Colon (tissue), 2 donors: ENCODE results near the gene CERKL.
"Not testable (repeated sequence)": the region's sequence is repeated elsewhere in the genome, so short reads cannot be mapped to it uniquely, and the experiment has no call there.

ENCODE experiments used
- FAIRE-seq: peaks from 2 replicates; lab custom pipeline; 2012; peaks lifted over from hg19 to GRCh38; lab: Jason Lieb, UNC
- donor health status: control.
- donor health status: control.

Gene CERKL, protein sequence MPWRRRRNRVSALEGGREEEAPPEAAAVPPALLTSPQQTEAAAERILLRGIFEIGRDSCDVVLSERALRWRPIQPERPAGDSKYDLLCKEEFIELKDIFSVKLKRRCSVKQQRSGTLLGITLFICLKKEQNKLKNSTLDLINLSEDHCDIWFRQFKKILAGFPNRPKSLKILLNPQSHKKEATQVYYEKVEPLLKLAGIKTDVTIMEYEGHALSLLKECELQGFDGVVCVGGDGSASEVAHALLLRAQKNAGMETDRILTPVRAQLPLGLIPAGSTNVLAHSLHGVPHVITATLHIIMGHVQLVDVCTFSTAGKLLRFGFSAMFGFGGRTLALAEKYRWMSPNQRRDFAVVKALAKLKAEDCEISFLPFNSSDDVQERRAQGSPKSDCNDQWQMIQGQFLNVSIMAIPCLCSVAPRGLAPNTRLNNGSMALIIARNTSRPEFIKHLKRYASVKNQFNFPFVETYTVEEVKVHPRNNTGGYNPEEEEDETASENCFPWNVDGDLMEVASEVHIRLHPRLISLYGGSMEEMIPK

DNA sequence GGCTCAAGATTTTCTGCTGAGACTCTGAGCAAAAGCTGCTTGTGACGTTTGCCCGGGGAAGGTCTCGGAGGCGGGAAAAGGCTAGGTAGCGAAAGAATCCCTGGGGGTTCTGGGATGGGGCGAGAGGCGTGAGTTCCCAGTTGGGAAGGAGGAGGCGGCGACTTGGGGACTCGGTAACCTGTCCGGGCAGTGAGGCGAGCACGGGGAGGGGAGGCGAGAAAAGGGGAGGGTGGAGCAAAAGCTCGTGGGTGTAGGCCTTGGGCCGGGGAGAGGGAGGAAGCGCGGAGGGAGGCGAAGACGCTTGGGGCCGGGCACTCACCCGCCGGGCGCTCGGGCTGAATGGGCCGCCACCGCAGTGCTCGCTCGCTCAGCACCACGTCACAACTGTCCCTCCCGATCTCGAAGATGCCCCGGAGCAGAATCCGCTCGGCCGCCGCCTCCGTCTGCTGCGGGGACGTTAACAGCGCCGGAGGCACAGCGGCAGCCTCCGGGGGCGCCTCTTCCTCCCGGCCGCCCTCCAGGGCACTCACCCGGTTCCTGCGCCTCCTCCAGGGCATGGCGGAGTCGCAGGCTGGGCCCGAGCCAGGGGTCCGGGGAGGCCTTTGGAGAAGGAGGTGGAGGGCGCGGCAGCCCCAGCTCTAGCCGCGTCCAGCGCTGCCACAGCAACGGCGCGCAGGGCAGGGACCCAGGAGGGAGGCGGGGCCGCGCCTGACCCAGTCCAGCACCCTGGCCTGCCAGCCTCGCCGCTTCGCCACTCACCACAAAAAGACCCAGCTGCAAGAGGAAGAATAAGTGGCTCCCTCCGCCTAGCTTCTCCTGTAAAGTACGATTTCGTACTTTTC is at the start of gene CERKL:
TSS of gene CERKL (minus strand) at position 656 of the 842 bp plus-strand sequence. CDS start at position 557, 99 bp downstream.
- no peak for FAIRE-seq

- not testable (repeated sequence) for FAIRE-seq
These were observed 45.6 kb upstream of the CERKL start for GRCh38 chr2:181702519-181702918.

- no peak for FAIRE-seq
These were observed 41.3 kb upstream of the CERKL start for GRCh38 chr2:181698223-181698622.

DNA sequence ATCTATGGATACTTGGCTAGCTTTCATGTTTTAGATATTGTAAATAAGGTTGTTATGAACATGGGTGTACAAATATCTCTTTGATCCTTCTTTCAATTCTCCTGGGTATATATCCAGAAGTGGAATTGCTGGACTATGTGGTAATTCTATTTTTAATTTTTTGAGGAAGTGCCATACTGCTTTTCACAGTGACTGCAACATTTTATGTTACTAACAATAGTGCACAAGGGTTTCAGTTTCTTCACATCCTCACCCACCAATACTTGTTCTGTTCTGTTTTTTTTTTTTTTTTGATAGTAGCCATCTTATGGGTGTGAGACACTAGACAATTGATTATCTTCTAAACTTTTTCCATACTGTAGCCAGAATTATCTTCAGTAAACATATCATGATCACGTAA is 40.7 kb upstream of the CERKL start:
- FAIRE-seq: no peak

GRCh38 chr2:181697126-181697525 is 40.2 kb upstream of the CERKL start:
- no peak for FAIRE-seq

GRCh38 chr2:181694271-181694670 is 37.4 kb upstream of the CERKL start:
- no peak for FAIRE-seq

DNA sequence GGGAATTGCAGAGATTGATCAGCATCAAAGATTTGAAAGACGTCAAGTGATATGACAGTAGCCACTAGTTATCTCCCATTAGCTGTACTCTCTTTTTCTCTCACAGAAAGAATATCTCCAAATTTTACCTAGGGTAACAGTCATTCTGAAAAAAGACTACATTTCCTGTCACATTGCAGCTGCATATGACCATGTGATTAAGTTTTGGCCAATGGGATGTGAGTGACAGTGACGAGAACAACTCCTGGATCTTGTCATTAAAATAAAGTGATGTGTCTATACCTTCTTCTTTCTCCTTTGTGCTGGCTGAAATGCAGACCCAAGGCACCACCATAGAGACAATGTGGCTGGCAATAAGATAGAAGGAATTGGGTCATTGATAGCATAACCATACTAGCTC is 34.0 kb upstream of the CERKL start:
- FAIRE-seq: no peak

- no peak for FAIRE-seq
These were observed 29.8 kb upstream of the CERKL start for GRCh38 chr2:181686576-181687185.

DNA sequence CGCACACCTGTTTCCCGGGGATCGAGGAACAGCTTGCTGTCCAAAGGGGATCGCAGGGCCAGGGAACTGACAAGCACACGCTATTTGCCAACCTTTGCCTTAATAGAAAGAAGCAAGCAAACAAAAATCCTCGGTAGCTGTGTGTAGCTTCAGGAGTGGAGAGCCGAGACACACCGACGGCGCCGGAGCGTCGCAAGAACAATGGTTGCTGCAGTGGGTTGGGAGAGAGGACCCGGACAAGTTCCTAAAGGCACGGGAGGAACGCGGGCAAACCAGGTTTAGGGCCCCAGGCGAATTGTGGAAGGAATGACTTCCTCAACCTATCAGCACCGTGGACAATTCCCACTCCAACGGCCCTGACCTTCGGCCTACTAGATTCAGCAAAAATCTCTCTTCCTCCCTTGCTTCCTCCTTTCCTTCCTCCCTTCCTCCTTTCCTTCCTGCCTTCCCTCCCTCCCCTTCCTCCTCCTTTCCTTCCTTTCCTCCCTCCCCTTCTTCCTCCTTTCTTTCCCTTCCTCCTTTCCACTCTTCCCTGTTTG is 28.3 kb upstream of the CERKL start:
- no peak for FAIRE-seq

DNA sequence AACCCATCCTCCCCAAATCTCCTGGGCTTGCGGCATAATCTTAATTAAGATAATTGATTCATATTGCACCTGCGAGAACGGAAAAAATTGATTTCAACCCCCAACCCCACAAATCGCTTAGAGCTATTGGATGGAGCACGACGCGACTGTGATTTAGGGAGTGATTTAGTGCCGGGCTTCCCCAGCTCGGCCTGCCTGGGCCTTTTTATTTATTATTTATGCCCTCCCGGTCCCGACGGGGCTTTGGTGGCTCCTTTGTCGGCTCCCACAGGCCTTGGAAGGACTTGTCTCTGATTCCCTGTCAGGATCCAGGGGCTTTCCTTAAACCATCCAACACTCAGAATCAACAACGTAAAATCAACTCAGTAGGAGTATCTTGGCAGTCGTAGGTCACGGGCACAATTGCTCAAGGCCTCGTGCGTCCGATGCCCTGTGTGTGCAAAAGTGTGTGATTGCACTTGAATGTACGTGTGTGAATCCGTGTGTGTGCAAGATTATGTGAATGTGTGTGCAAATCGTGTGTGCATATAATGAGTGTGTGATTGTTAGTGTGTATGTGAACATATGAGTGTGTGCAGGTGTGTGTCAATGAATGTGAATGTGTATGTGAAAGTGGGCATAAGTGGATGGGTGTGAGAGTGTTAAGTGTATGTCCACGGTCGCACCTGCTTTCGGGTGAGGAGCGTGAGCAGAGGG is 27.7 kb upstream of the CERKL start:
- FAIRE-seq: no peak

DNA sequence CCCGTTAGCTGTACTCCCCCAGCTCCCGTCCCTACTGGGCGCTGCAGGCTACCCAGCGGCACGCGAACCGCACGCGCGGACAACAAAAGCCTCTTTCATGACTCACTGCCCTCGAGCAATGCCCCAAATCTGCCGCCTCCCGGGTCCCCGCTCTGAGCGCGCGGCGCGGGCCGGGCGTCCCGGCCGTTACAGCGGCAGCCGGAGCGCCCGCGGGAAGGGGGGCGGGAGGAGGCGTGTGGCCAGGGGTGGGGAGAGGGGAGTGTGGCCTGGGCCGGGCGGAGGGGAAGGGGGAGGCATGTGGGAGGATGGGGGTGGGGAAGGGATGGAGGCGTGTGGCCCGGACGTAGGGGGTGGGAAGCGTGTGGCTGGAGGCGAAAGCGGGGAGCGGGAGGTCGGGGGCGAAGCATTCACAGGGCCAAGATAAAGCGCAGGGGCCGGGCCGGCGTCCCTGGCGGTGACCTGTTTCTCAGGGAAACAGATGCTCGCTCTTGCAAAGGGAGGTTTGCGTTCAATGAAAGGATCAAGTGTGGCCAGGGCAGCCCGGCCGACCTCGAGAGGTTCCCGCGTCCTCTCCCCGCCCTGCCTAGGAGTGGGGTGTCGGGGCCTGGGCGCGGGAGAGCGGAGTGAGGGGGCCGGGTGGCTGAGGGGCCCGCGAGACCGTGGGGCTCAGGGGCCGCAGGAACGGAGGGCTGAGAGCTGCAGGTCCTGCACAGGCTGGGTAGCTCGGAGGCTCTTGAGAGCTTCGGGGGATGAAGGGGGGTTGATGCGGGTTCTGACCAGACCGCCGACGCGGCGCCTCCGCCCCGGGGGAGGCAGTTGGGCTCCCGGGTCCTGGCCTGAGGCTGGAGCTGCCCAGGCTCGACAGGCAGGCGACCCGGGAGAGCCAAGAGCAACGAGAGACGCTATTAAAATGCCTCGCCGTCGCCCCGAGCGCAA is 26.9 kb upstream of the CERKL start:
- no peak for FAIRE-seq

- FAIRE-seq: no peak
These were observed 26.1 kb upstream of the CERKL start for GRCh38 chr2:181682795-181683517.

DNA sequence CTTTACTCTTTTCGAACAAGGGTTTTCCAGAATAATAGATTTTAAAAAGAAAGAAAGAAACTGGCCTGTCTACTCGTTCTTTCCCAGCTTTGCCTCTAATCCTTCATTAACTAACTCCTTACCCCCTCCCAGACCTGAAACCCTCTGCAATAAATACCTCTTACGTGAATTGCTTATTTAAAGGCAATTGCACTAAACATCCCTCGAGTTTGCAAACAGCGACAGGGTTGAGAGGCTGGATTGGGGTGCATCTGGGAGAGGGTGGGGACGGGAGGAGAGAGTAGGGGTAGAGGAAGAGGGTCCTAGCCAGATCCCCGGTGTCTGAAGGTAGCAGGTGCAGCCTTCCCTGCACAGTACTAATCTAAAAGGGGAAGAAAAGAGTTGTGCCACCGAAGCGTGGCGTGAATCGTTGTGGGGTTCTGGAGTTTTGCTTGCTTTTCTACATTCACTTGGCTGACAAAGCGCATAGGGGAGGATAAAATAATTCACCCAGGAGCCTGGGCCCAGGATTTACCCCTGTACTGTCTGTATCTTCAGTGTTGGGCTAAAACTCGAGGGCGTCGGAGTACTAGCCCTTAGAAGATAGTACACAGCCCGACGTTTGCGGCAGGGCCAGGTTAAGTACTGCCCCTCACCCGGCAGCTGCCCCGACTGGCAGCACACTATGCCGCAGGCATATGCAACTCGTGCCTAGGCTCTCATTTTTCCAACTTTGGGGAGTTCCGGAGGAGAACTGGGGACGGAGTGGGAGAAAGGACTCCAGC is 25.3 kb upstream of the CERKL start:
- FAIRE-seq: no peak

DNA sequence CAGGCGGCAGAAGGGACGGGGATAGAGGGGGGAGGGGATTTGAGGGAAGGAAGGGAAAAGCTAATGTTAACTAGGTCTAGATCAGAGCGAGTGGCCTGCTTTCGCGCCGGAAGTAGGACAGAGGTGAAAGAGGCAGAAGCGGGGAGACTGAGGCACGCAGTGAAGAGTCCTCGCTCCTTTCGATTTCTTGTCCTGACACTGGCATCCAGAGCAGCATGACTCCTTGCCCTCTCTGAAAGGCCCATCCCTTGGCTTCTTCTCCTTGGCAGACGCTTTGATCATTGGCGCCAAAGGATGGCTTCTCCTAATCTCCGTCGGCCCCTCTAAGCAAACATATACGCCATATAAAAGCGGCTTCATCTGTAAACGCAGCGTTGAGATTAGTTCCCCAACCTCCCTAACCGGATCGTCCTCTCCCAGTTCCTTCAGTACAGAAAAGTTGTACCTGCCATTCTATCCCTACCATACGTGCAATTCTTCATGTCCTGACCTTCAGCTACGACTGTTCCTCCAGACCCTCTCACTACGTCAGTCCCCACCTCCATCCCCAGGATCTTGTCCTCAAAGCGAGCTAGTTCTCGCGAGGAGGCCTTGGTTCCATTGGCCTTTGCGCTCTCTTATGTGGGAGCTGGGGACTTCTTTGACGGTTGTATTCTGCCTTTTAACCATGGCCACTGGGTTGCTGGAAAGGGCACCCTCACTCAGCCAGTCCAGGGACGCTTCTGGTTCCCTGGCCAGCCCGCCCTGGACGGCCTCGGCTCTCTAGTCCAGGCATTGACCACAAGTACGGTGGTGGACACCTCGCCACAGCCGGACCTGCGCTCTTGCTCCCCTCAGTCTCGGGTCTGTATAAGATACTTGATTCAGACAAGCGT is 24.3 kb upstream of the CERKL start:
- no peak for FAIRE-seq

GRCh38 chr2:181680055-181680936 is 23.4 kb upstream of the CERKL start, which contains the start of gene NEUROD1:
Gene NEUROD1 (minus strand): TSS chr2:181680517. CDS start chr2:181678860, 1,657 bp downstream.
- FAIRE-seq: no peak

GRCh38 chr2:181679544-181679979 is 22.7 kb upstream of the CERKL start:
- FAIRE-seq: no peak
